Progenitor cell of endocrine pancreas (in vitro differentiated cells): ENCODE results near the gene TRIM6. TPM values are rescaled to one million over a fixed set of nuclear protein-coding genes. Genes with fewer than 3 reads are reported as not detected.

ENCODE experiments used
- DNase-seq: peaks from one replicate; pipeline ENCODE4 v3.0.0; 2021; ENCODE audit warnings: low spot score; ENCODE audit not compliant: unreplicated experiment
- H3K27ac Mint-ChIP-seq: 2 replicates; pipeline ENCODE4 v1.8.0; 2021; ENCODE audit warnings: mild to moderate bottlenecking, moderate library complexity, mixed read lengths
- H3K27me3 Mint-ChIP-seq: 2 replicates; pipeline ENCODE4 v1.8.0; 2021; ENCODE audit warnings: mixed read lengths
- H3K36me3 Mint-ChIP-seq: 2 replicates; pipeline ENCODE4 v1.8.0; 2022; ENCODE audit warnings: mixed read lengths; ENCODE audit not compliant: insufficient read depth
- H3K4me1 Mint-ChIP-seq: 2 replicates; pipeline ENCODE4 v1.8.0; 2021; ENCODE audit warnings: low read depth, mixed read lengths
- H3K4me3 Mint-ChIP-seq: 2 replicates; pipeline ENCODE4 v1.8.0; 2021; ENCODE audit warnings: low read depth, mild to moderate bottlenecking, moderate library complexity, mixed read lengths
- H3K9me3 Mint-ChIP-seq: 2 replicates; pipeline ENCODE4 v1.8.0; 2021; ENCODE audit warnings: low read depth, mixed read lengths
- CTCF ChIP-seq: fragments of 200-600 bp; sonication (generic); IDR thresholded peaks from one replicate; pipeline ENCODE4 v1.5.0; 2021; ENCODE audit warnings: antibody characterized with exemption, mild to moderate bottlenecking; ENCODE audit not compliant: unreplicated experiment
- total RNA-seq: library from RNA; stranded (reverse); gene quantifications from 2 replicates; pipeline ENCODE4 v1.2.1, GENCODE V29; 2021

The TRIM6 gene
- total RNA-seq, 1 donor from 2014 or later = 5.4 TPM

DNA sequence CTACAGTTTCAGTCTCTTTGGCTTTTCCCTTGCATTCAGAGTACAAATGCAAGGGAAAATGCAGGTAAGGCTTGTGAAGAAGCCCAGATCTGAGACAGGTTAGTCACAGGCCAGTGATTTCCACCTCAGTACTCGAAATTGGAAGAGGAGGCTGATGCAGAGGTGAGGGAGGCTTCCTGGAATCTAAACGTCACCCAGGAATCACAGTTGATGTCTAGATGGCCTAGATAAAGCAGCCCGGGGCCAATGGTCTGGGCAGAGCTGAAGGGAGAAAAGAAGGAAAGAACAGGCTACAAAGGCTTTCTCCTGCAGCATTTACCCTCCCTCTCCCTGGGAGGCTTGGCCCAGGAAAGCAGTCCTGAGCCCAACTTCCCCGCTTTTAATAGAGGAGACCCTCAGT, 8.5 kb downstream of the TRIM6 start:
- no peak for DNase-seq
- no peak overlapping the region for H3K4me3 Mint-ChIP-seq
- no peak for TF ChIP-seq CTCF
- no peaks in the 10 kb centered on the region for H3K4me1 Mint-ChIP-seq
- no peak overlapping the region for H3K27ac Mint-ChIP-seq
- no peaks in the 10 kb centered on the region for H3K27me3 Mint-ChIP-seq
- no peaks in the 10 kb centered on the region for H3K9me3 Mint-ChIP-seq
- H3K36me3 Mint-ChIP-seq = peaks cover 3% of the 10 kb centered on the region

DNA sequence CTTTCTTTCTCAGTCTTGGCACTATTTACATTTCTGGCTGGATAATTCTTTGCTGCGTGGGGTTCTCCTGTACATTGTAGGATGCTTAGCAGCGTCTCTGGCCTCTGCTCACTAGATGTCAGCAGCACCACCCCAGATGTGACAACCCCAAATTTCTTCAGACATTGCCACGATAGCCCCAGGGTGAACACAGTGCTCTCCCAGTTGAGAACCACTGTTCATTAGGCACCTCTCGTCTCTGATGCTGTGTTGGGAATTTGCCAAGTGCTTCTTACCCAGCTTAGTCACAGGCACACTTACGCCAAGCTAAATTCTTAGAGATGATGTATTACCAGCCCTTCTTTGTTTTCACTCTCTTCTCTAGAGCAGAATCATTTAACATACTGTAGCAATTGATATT, 9.4 kb downstream of the TRIM6 start:
- Mint-ChIP-seq H3K36me3 (peaks cover 5% of the 10 kb centered on the region), H3K27me3 (no peaks in the 10 kb centered on the region)

GRCh38 chr11:5608808-5609207, 12.4 kb downstream of the TRIM6 start:
- TF ChIP-seq CTCF = no peak
- H3K27ac Mint-ChIP-seq = no peak overlapping the region
- no peaks in the 10 kb centered on the region for H3K9me3 Mint-ChIP-seq
- no peaks in the 10 kb centered on the region for H3K27me3 Mint-ChIP-seq
- H3K36me3 Mint-ChIP-seq = peaks cover 5% of the 10 kb centered on the region
- H3K4me1 Mint-ChIP-seq = no peaks in the 10 kb centered on the region
- H3K4me3 Mint-ChIP-seq = no peak overlapping the region
- DNase-seq = no peak

More for the DNA sequence above, 9.4 kb downstream of the TRIM6 start:
- DNase-seq = no peak
- no peak overlapping the region for H3K4me3 Mint-ChIP-seq
- H3K9me3 Mint-ChIP-seq = no peaks in the 10 kb centered on the region
- TF ChIP-seq CTCF = no peak
- no peak overlapping the region for H3K27ac Mint-ChIP-seq
- no peaks in the 10 kb centered on the region for H3K4me1 Mint-ChIP-seq

GRCh38 chr11:5610446-5610845, 14.0 kb downstream of the TRIM6 start:
- DNase-seq = no peak
- H3K4me1 Mint-ChIP-seq = no peaks in the 10 kb centered on the region
- H3K9me3 Mint-ChIP-seq = no peaks in the 10 kb centered on the region
- TF ChIP-seq CTCF = no peak
- H3K4me3 Mint-ChIP-seq = no peak overlapping the region
- no peak overlapping the region for H3K27ac Mint-ChIP-seq
- H3K36me3 Mint-ChIP-seq = peaks cover 3% of the 10 kb centered on the region
- no peaks in the 10 kb centered on the region for H3K27me3 Mint-ChIP-seq

DNA sequence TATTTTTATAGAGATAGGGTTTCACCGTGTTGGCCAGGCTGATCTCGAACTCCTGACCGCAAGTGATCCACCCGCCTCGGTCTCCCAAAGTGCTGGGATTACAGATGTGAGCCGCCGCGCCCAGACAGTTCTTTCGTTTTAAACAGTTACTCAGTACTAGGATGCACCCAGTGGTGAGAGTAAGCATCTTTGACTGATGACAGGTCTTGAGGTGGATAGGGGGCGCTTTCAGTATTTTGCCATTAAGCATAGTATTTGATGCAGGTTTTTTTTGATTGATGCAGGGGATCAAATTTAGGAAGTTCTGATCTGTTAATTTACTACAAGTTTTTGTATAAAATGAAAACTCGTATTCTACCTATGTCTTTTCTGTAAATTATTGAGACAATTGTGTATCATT, 15.2 kb downstream of the TRIM6 start:
- no peaks in the 10 kb centered on the region for H3K27me3 Mint-ChIP-seq

More for the DNA sequence above, 15.2 kb downstream of the TRIM6 start:
- Mint-ChIP-seq H3K27ac (no peak overlapping the region), H3K4me1 (no peaks in the 10 kb centered on the region), H3K4me3 (no peak overlapping the region), H3K36me3 (peaks cover 1% of the 10 kb centered on the region), H3K9me3 (no peaks in the 10 kb centered on the region)
- TF ChIP-seq CTCF = no peak
- DNase-seq = no peak
